Epithelial cell of proximal tubule (primary cell): Measurements from ENCODE around the gene SPATS2L. TPM values are rescaled to one million over a fixed set of nuclear protein-coding genes. Genes with fewer than 3 reads are reported as not detected.

Experiments used
- DNase-seq: peaks from one replicate; pipeline ENCODE4 v3.0.0-alpha.2; 2011; ENCODE audit warnings: low read depth
- H3K4me3 ChIP-seq: 2 replicates; pipeline ENCODE4 v1.5.1; 2011; ENCODE audit warnings: low read depth, mild to moderate bottlenecking, low read length
- total RNA-seq: library from RNA; depleted of rRNA; stranded (reverse); fragments of >200 nt; gene quantifications from 2 replicates; pipeline ENCODE4 v1.2.3, GENCODE V29; 2015
- TF ChIP-seq, protein P1 (sequence below): conservative IDR thresholded peaks from 2 replicates; pipeline ENCODE4 v1.5.1; 2012; ENCODE audit warnings: low read depth, mild to moderate bottlenecking, low read length

The SPATS2L gene
- total RNA-seq, 1 donor from 2014 or later, result 93.9 TPM

DNA sequence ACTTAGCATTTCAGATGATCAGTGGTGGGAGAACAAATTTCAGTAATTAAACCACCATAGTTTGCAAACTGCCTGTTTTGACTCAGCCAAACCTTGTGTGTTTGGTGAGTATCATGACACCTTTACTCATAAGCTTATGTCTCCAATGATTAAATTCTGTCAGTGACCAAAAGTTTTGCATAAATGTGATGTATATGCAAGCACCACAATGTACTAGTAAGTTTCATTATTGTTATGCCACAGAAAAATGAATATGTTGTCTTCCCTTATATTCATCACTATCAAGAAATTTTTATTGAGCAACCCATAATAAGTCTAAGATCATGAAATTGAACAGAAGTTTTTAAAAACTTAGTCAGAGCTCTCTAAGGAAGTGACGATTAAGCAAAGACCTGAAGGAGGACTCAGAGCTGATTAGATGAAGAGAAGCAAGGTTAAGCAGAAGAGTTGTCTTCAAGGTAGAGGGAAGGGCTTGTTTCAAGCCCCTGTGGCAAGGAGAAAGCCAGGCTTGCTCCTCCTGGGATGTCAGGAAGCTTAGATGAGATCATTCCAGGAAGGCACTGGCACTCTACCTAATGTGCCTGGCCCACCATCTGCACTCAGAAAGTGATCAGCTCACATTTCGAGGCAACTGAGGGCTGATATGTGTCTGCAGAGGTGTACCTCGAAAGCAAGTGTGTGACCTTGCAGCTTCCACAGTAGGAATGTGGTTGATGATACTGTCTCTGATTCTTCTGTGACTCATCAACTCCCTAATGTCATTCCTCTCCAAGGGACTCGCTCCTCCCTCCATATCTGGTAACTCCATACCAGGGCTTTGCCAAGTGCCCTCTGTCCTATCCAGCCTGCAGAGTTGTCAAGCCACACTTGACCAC is 148.7 kb downstream of the SPATS2L start:
- peak; percentile 60 for DNase-seq
- H3K4me3 ChIP-seq, result no peak overlapping the region

DNA sequence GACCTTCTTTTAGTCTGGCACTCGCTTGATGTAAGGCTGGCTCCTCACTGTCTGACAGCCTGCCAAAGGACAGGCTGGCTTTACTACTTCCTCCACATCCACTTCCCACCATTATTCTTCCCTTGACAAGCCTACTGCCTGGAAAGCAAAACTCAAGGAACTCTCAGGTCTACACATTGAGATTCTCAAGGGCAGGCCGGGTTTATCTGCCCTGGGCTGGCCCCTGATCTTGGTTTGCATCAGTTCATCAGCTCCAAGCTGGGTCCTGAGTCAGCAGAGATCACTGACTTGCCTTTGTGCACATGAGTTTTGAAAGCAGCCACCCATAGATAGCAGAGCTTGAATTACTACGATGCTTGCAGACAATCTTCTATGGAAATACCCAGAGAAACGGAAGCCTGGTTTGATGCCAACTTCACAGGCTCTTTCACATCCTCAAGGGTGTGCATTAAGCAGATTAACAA is 149.5 kb downstream of the SPATS2L start:
- H3K4me3 ChIP-seq, result no peak overlapping the region
- DNase-seq, result peak; percentile 70
- TF ChIP-seq, protein P1, sequence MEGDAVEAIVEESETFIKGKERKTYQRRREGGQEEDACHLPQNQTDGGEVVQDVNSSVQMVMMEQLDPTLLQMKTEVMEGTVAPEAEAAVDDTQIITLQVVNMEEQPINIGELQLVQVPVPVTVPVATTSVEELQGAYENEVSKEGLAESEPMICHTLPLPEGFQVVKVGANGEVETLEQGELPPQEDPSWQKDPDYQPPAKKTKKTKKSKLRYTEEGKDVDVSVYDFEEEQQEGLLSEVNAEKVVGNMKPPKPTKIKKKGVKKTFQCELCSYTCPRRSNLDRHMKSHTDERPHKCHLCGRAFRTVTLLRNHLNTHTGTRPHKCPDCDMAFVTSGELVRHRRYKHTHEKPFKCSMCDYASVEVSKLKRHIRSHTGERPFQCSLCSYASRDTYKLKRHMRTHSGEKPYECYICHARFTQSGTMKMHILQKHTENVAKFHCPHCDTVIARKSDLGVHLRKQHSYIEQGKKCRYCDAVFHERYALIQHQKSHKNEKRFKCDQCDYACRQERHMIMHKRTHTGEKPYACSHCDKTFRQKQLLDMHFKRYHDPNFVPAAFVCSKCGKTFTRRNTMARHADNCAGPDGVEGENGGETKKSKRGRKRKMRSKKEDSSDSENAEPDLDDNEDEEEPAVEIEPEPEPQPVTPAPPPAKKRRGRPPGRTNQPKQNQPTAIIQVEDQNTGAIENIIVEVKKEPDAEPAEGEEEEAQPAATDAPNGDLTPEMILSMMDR, result no peak

More for the DNA sequence above, 148.7 kb downstream of the SPATS2L start:
- TF ChIP-seq, protein P1, result no peak

DNA sequence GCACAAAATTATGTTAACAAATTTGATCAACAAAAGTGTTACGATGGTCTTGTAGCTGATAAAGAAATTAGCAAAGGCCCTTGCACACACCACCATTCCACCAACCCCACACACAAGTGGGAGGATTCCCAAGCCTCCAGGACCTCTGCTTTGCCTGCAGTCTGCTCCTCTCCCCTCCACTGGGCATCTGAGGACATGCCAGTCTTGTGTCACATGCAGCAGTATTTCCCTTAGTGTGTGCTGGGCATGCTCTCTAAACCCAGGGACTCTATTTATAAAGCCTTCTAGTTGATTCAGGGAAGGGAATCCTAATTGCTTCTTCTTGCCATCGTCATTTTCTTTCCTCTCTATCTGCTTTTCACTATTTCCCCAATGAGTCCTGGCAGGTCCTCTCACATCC is 150.1 kb downstream of the SPATS2L start:
- TF ChIP-seq, protein P1, result no peak
- no peak for DNase-seq
- H3K4me3 ChIP-seq, result no peak overlapping the region

DNA sequence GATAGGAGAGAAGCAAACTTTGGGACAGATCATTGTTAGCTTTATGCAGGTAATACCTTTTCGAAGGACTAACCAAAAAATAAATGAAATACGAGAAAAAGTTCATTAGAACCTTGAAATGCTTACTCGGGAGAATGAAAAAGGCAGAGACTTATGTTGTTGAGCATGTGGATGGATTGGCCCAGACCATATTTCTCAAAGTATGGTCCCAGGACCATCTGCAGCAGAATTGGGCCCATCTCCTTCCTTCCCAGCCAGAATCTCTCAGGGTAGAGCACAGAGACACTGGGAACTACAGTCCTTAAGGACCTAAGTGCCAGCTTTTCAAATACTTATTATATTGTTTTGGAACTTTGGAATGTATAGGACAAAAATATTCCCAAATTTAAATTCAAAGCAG is 152.6 kb downstream of the SPATS2L start:
- TF ChIP-seq, protein P1, result no peak
- no peak for DNase-seq

DNA sequence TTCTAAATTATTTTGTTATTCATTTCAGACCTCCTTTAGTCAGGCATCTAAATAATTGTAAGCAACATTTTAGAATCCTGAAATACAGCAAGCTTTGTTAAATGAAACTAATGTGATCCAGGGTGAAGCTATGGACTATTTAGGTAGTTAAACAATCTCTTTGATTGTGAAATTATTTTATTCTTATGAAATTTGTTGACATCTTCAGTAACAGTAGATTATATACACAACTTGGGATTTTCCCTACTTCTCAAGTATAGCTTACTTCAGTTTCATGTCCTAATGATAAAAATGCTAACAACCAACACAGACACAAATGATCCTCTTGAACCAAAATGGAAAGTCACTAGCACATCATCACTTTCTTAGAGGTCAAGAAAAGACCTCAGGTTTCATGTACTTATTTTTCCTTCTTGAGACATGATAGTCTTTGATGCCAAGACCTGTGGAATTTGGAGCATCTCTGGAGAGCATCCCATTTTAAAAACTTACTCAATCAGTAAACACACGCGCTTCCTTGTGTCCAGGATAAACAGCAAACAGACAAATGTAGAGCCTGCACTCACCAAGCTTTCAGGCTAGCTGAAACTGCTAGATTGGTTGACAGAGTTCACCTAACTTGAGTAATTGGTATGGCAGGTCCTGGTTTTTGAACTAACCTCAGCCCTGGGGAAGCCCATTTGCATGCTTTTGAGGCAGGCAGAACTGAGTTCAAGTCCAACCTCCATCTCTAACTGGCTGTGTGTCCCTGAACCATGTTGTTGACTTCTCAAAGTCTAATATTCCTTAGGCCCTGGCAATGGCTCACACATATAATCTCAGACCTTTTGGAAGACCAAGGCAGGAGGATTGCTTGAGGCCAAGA is 155.6 kb downstream of the SPATS2L start:
- TF ChIP-seq, protein P1, result no peak
- no peak overlapping the region for H3K4me3 ChIP-seq
- no peak for DNase-seq

More for the DNA sequence above, 152.6 kb downstream of the SPATS2L start:
- H3K4me3 ChIP-seq, result no peak overlapping the region

DNA sequence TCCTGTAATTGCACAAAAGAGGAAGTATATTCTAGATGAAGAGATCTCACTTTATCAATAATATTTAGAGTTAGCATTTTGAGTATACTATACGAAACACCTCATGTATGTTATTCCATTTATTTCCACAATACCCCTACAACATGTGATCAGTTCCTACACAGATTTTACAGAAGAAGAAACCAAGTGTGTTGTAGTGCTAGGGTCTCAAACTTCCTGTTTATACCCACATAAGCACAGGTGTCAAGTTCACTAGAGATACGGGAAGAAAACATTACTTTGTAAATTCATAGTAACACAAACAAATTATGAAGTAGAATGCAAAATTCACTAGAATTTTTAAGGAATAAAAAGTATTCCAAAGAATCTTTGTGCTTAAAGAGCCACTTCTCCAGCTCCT is 157.0 kb downstream of the SPATS2L start:
- TF ChIP-seq, protein P1, result no peak
- no peak for DNase-seq
- no peak overlapping the region for H3K4me3 ChIP-seq
